PC-3 (cell line): ENCODE data around the gene CASP2.

ENCODE experiments used
- CTCF ChIP-seq: fragments of 300-600 bp; sonication (generic); conservative IDR thresholded peaks from 2 replicates; pipeline ENCODE4 v1.5.1; 2017; ENCODE audit warnings: antibody characterized with exemption, low read depth, mild to moderate bottlenecking, low read length
- EZH2 ChIP-seq: fragments of 300-600 bp; sonication (generic); IDR thresholded peaks from one replicate; pipeline ENCODE4 v1.6.1; 2017; ENCODE audit warnings: antibody characterized with exemption, mild to moderate bottlenecking, low read length; ENCODE audit not compliant: unreplicated experiment

GRCh38 chr7:143299346-143299745 lies 11.2 kb downstream of the CASP2 start:
- TF ChIP-seq EZH2 (no peak), CTCF (no peak)
